Adrenal gland (tissue), 5 donors: ENCODE results near the gene SYNGAP1.
"Not testable (repeated sequence)": the region's sequence is repeated elsewhere in the genome, so short reads cannot be mapped to it uniquely, and the experiment has no call there.

Experiments
- CTCF ChIP-seq, 6 experiments: fragments of 450-650 bp in 4 of 6; fragments of 200-600 bp in 2 of 6; sonication (generic) in 1 of 6; IDR thresholded peaks; 1 replicate in 5 of 6; 2 replicates in 1 of 6; pipeline versions ENCODE4 v1.5.1 to v1.8.0; 2016 to 2021; ENCODE audit warnings: antibody characterized with exemption in 6 of 6, mild to moderate bottlenecking in 2 of 6, moderate library complexity in 1 of 6
- POLR2A ChIP-seq, 2 donors: fragments of 450-650 bp; IDR thresholded peaks; one replicate each; pipeline ENCODE4 v1.6.1; 2017; ENCODE audit warnings: antibody characterized with exemption in 2 of 2, mild to moderate bottlenecking in 2 of 2, moderate library complexity in 1 of 2
- donor health status: DM: no; HTN: no; CAD: no.

DNA sequence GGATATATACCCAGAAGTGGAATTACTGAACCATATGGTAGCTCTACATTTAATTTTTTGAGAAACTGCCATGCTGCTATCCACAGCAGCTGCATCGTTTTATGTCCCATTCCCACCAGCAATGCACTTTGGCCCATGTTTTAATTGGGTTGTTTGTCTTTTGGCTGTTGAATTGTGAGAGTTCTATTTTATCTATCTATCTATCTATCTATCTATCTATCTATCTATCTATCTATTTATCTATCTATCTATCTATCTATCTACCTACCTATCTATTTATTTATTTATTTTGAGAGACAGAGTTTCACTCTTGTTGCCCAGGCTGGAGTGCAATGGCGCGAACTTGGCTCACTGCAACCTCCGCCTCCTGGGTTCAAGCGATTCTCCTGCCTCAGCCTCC lies 62.8 kb downstream of the SYNGAP1 start:
- not testable (repeated sequence) for TF ChIP-seq CTCF, POLR2A (IDR thresholded peaks at IDR 0.05)
